CD8-positive, alpha-beta memory T cell (primary cell): ENCODE data around the gene CXXC1. TPM values are rescaled to one million over a fixed set of nuclear protein-coding genes. Genes with fewer than 3 reads are reported as not detected.

Experiments
- CTCF ChIA-PET: fragments of 350-600 bp; sonication (Branson Sonifier 250); formaldehyde crosslinking; loops from one replicate; lab custom pipeline; 2021; ENCODE audit warnings: antibody characterized with exemption; lab: Charles Lee
- POLR2A ChIA-PET: fragments of 350-600 bp; sonication (Branson Sonifier 250); formaldehyde crosslinking; loops from one replicate; lab custom pipeline; 2021; ENCODE audit warnings: antibody characterized with exemption; lab: Charles Lee
- DNase-seq, 5 donors: peaks; one replicate each; pipeline versions ENCODE4 v3.0.0 to v3.0.0-alpha.2; 2020 to 2022; ENCODE audit warnings: mixed read lengths in 1 of 5
- H3K27ac ChIP-seq: one replicate; pipeline ENCODE4 v1.7.0; 2013; ENCODE audit warnings: low read depth, mild to moderate bottlenecking, low read length, moderate library complexity
- H3K27me3 ChIP-seq: 2 replicates; pipeline ENCODE4 v1.7.0; 2013; ENCODE audit warnings: low read length, mild to moderate bottlenecking; ENCODE audit not compliant: insufficient read depth, poor library complexity, severe bottlenecking
- H3K36me3 ChIP-seq: 2 replicates; pipeline ENCODE4 v1.7.0; 2013; ENCODE audit warnings: mild to moderate bottlenecking, low read length, moderate library complexity; ENCODE audit not compliant: insufficient read depth
- H3K4me1 ChIP-seq: 2 replicates; pipeline ENCODE4 v1.7.0; 2013; ENCODE audit warnings: mild to moderate bottlenecking, low read length, moderate library complexity; ENCODE audit not compliant: insufficient read depth
- H3K4me3 ChIP-seq: 2 replicates; pipeline ENCODE4 v1.7.0; 2013; ENCODE audit warnings: mild to moderate bottlenecking, low read length
- H3K9me3 ChIP-seq: 2 replicates; pipeline ENCODE4 v1.7.0; 2013; ENCODE audit warnings: mild to moderate bottlenecking, low read length
- H3K27ac Mint-ChIP-seq, 8 donors: one replicate each; pipeline ENCODE4 v1.8.0; 2020 to 2021; ENCODE audit warnings: mixed read lengths in 8 of 8, mild to moderate bottlenecking in 6 of 8, inconsistent platforms in 3 of 8, moderate library complexity in 3 of 8
- H3K27me3 Mint-ChIP-seq, 2 donors: one replicate each; pipeline ENCODE4 v1.8.0; 2020 to 2021; ENCODE audit warnings: mixed read lengths in 2 of 2, mild to moderate bottlenecking in 1 of 2, moderate library complexity in 1 of 2
- H3K36me3 Mint-ChIP-seq, 3 donors: one replicate each; pipeline ENCODE4 v1.8.0; 2020 to 2021; ENCODE audit warnings: mixed read lengths in 3 of 3, inconsistent platforms in 1 of 3, mild to moderate bottlenecking in 1 of 3
- H3K4me1 Mint-ChIP-seq, 3 donors: one replicate each; pipeline ENCODE4 v1.8.0; 2020 to 2021; ENCODE audit warnings: mixed read lengths in 3 of 3, inconsistent platforms in 1 of 3, mild to moderate bottlenecking in 1 of 3
- H3K4me3 Mint-ChIP-seq, 7 donors: one replicate each; pipeline ENCODE4 v1.8.0; 2020 to 2021; ENCODE audit warnings: mixed read lengths in 7 of 7, mild to moderate bottlenecking in 6 of 7, moderate library complexity in 4 of 7, inconsistent platforms in 2 of 7
- H3K9me3 Mint-ChIP-seq, 5 donors: one replicate each; pipeline ENCODE4 v1.8.0; 2020 to 2022; ENCODE audit warnings: mixed read lengths in 5 of 5, mild to moderate bottlenecking in 3 of 5, moderate library complexity in 2 of 5, inconsistent platforms in 1 of 5
- polyA plus RNA-seq: library from polyadenylated mRNA; unstranded; fragments of 300-500 nt; fragmentation: Illumina TruSeq; gene quantifications from one replicate; pipeline ENCODE4 v1.2.3, GENCODE V29; 2021
- total RNA-seq, 2 experiments: library from RNA; stranded (reverse); gene quantifications; one replicate each; pipeline ENCODE4 v1.2.3, GENCODE V29; 2021

Gene CXXC1
- total and polyA plus RNA-seq, 3 experiments from 2014 or later: 64.6 to 115 (median 113) TPM

- Histone ChIP-seq H3K9me3 (no peaks in the 10 kb centered on the region), H3K27ac (no peak overlapping the region), H3K4me1 (no peaks in the 10 kb centered on the region), H3K36me3 (no peaks in the 10 kb centered on the region), H3K4me3 (no peak overlapping the region), H3K27me3 (peaks cover 3% of the 10 kb centered on the region)
- ChIA-PET CTCF (no interaction called here), POLR2A (no interaction called here)
- H3K4me1 Mint-ChIP-seq: no peaks in the 10 kb centered on the region
- H3K27me3 Mint-ChIP-seq: peaks cover 19 to 50% of the 10 kb centered on the region in 2 donors
- H3K27ac Mint-ChIP-seq: no peak overlapping the region
- H3K4me3 Mint-ChIP-seq: no peak overlapping the region
- peaks cover 0 to 33% (median 0%) of the 10 kb centered on the region in 3 donors for H3K36me3 Mint-ChIP-seq
- DNase-seq: no peak
- peaks cover 23 to 30% (median 24%) of the 10 kb centered on the region in 5 donors for H3K9me3 Mint-ChIP-seq
Measured at GRCh38 chr18:50240080-50240563, 47.4 kb downstream of the CXXC1 start.

GRCh38 chr18:50232419-50232818 is 55.1 kb downstream of the CXXC1 start:
- no peaks in the 10 kb centered on the region for H3K36me3 Mint-ChIP-seq
- ChIA-PET CTCF (no interaction called here), POLR2A (no interaction called here)
- H3K9me3 Mint-ChIP-seq: peaks cover 0 to 2% (median 0%) of the 10 kb centered on the region in 5 donors
- DNase-seq: no peak
- no peak overlapping the region for H3K4me3 Mint-ChIP-seq
- H3K27ac Mint-ChIP-seq: no peak overlapping the region
- no peak overlapping the region for H3K27ac ChIP-seq
- H3K27me3 ChIP-seq: peaks cover under 1% of the 10 kb centered on the region
- no peaks in the 10 kb centered on the region for H3K4me1 Mint-ChIP-seq
- H3K36me3 ChIP-seq: no peaks in the 10 kb centered on the region
- no peaks in the 10 kb centered on the region for H3K4me1 ChIP-seq
- peaks cover 14 to 42% of the 10 kb centered on the region in 2 donors for H3K27me3 Mint-ChIP-seq
- H3K9me3 ChIP-seq: no peaks in the 10 kb centered on the region
- H3K4me3 ChIP-seq: no peak overlapping the region

Other genes starting within 250 kb of the CXXC1 start
- under 1 TPM; 0.07 to 0.11 TPM for gene MYO5B, start 92.5 kb downstream of the CXXC1 start, total RNA-seq
- not detected for gene MYO5B, start 92.5 kb downstream of the CXXC1 start, polyA plus RNA-seq
- gene CFAP53, start 21.2 kb downstream of the CXXC1 start, total RNA-seq: under 1 TPM; 0.49 to 0.53 TPM
- gene CFAP53, start 21.2 kb downstream of the CXXC1 start, polyA plus RNA-seq: not detected
- 10 to 100 TPM; 83.0 to 99.2 TPM for gene MBD1, start 6.2 kb downstream of the CXXC1 start, total RNA-seq
- 38.7 TPM for gene MBD1, start 6.2 kb downstream of the CXXC1 start, polyA plus RNA-seq
- 10 to 100 TPM; 26.5 to 28.7 TPM for gene SKA1, start 87.4 kb upstream of the CXXC1 start, total RNA-seq
- gene SKA1, start 87.4 kb upstream of the CXXC1 start, polyA plus RNA-seq: 0.40 TPM